Panc1 (cell line): Measurements from ENCODE around the gene HTT. TPM values are rescaled to one million over a fixed set of nuclear protein-coding genes. Genes with fewer than 3 reads are reported as not detected.

ENCODE experiments used
- ATAC-seq: fragments of 200-7000 bp; cut with Tn5 transposase; 2 replicates; pipeline ENCODE4 v1.9.1; 2020; ENCODE audit warnings: mild to moderate bottlenecking, moderate library complexity
- BruUV-seq: library from RNA; stranded (reverse); fragments of 400-500 nt; replicated peaks from 2 replicates; lab custom pipeline; 2021; lab: Mats Ljungman, UMichigan
- CTCF ChIA-PET: fragments of 300-600 bp; sonication (Branson Sonifier 250); formaldehyde crosslinking; loops from one replicate; lab custom pipeline; 2022; ENCODE audit warnings: antibody characterized with exemption; lab: Charles Lee
- POLR2A ChIA-PET: fragments of 300-600 bp; sonication (Branson Sonifier 250); formaldehyde crosslinking; loops from one replicate; lab custom pipeline; 2022; ENCODE audit warnings: antibody characterized with exemption; lab: Charles Lee
- DNase-seq: peaks from one replicate; pipeline ENCODE4 v3.0.0-alpha.2; 2010; ENCODE audit warnings: low read depth, low spot score
- H3K27ac ChIP-seq: 2 replicates; pipeline ENCODE4 v1.5.1; 2011; ENCODE audit warnings: mild to moderate bottlenecking, low read length, inconsistent platforms
- H3K27me3 ChIP-seq: fragments of 200-500 bp; sonication (Bioruptor generic); 2 replicates; pipeline ENCODE4 v1.6.0; 2014; ENCODE audit warnings: low read length, inconsistent platforms; ENCODE audit not compliant: control insufficient read depth, insufficient read depth
- H3K36me3 ChIP-seq: fragments of 200-500 bp; sonication (Bioruptor generic); 2 replicates; pipeline ENCODE4 v1.5.1; 2014; ENCODE audit warnings: inconsistent platforms, mild to moderate bottlenecking, low read length, moderate library complexity; ENCODE audit not compliant: control insufficient read depth, insufficient read depth
- H3K4me1 ChIP-seq: 2 replicates; pipeline ENCODE4 v1.5.1; 2011; ENCODE audit warnings: inconsistent platforms, mild to moderate bottlenecking, low read length, moderate library complexity; ENCODE audit not compliant: control insufficient read depth, insufficient read depth
- H3K4me3 ChIP-seq, 2 experiments: 2 replicates each; pipeline ENCODE4 v1.5.1; 2011 to 2012; ENCODE audit warnings: low read depth in 2 of 2, low read length in 2 of 2, mild to moderate bottlenecking in 2 of 2, inconsistent platforms in 1 of 2, moderate library complexity in 1 of 2
- H3K9me3 ChIP-seq: fragments of 200-500 bp; sonication (Bioruptor generic); 2 replicates; pipeline ENCODE4 v1.5.1; 2014; ENCODE audit warnings: low read depth, mild to moderate bottlenecking, inconsistent platforms, low read length, moderate library complexity; ENCODE audit not compliant: control insufficient read depth, insufficient read depth
- CTCF ChIP-seq: fragments of 450-650 bp; IDR thresholded peaks from 2 replicates; pipeline ENCODE4 v1.5.1; 2017; ENCODE audit warnings: mild to moderate bottlenecking
- POLR2AphosphoS5 ChIP-seq: IDR thresholded peaks from 2 replicates; pipeline ENCODE4 v1.6.1; 2012; ENCODE audit warnings: mild to moderate bottlenecking, low read depth, low read length, moderate library complexity
- REST ChIP-seq, 2 experiments: IDR thresholded peaks; 2 replicates each; pipeline ENCODE4 v1.6.1; 2011 to 2012; ENCODE audit warnings: low read depth in 2 of 2, control low read depth in 1 of 2, low read length in 1 of 2, mild to moderate bottlenecking in 1 of 2, moderate library complexity in 1 of 2; ENCODE audit not compliant: insufficient read depth in 1 of 2
- SIN3A ChIP-seq: IDR thresholded peaks from 2 replicates; pipeline ENCODE4 v1.6.1; 2012; ENCODE audit warnings: low read depth, mild to moderate bottlenecking, low read length, moderate library complexity, borderline replicate concordance; ENCODE audit not compliant: insufficient read depth
- TCF7L2 ChIP-seq: IDR thresholded peaks from 2 replicates; pipeline ENCODE4 v1.6.1; 2011; ENCODE audit warnings: mild to moderate bottlenecking, low read depth, low read length, inconsistent platforms
- in situ Hi-C: cut with HindIII; loops from 2 replicates; pipeline ENCODE4 v1.10.0; 2016; ENCODE audit warnings: low sequenced_read_pairs, low pct_unique_long_range_greater_than_20kb
- intact Hi-C: fragments of 100-400 bp; cut with micrococcal nuclease; formaldehyde crosslinking; loops from one replicate; pipeline ENCODE4 v1.10.0; 2022; ENCODE audit not compliant: unreplicated experiment
- total RNA-seq: library from RNA; stranded (reverse); gene quantifications from one replicate; pipeline ENCODE4 v1.2.1, GENCODE V29; 2021; ENCODE audit not compliant: unreplicated experiment

HTT gene
- total RNA-seq, 1 experiment from 2014 or later = 24.7 TPM

DNA sequence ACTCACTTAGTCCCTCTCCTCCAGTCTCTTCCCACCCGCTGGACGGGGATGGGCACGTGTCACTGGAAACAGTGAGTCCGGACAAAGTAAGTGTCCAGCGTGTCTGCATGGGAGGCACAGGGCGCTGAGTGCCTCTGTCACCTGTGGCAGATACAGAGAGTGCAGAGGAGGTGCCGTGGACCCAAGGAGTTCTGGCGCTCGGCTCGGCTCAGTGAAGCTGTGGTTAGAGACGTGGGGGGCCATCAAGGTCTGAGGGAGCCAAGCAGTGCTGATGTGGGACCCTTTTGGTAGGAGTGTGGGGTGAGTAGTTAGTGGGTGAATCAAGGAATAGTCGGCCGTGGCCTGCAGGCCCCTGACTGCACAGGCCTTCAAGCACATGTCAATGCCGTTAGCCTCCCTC lies 134.3 kb downstream of the HTT start:
- intact Hi-C loops = loop anchor here (5.0 kb wide), 1 partner anchor 233 kb away; the partner anchor contains the start of gene HGFAC
- no peak overlapping the region for H3K27ac ChIP-seq
- ChIA-PET CTCF (no interaction called here), POLR2A (no interaction called here)
- H3K9me3 ChIP-seq = no peaks in the 10 kb centered on the region
- in situ Hi-C loops = no loop called here
- no peaks in the 10 kb centered on the region for H3K4me1 ChIP-seq
- TF ChIP-seq TCF7L2 (no peak), POLR2AphosphoS5 (no peak), REST (IDR thresholded peaks at IDR 0.05; ENCODE audit: insufficient read depth in 1 of 2, low read depth in 2 of 2, low read length in 1 of 2) (no peak), CTCF (no peak), SIN3A (no peak)
- no peak overlapping the region for H3K4me3 ChIP-seq
- H3K27me3 ChIP-seq = no peaks in the 10 kb centered on the region
- no TSS peak for BruUV-seq
- ATAC-seq (no peak), DNase-seq (no peak)
- H3K36me3 ChIP-seq = no peaks in the 10 kb centered on the region; the same call in 1 of the 2 replicates

DNA sequence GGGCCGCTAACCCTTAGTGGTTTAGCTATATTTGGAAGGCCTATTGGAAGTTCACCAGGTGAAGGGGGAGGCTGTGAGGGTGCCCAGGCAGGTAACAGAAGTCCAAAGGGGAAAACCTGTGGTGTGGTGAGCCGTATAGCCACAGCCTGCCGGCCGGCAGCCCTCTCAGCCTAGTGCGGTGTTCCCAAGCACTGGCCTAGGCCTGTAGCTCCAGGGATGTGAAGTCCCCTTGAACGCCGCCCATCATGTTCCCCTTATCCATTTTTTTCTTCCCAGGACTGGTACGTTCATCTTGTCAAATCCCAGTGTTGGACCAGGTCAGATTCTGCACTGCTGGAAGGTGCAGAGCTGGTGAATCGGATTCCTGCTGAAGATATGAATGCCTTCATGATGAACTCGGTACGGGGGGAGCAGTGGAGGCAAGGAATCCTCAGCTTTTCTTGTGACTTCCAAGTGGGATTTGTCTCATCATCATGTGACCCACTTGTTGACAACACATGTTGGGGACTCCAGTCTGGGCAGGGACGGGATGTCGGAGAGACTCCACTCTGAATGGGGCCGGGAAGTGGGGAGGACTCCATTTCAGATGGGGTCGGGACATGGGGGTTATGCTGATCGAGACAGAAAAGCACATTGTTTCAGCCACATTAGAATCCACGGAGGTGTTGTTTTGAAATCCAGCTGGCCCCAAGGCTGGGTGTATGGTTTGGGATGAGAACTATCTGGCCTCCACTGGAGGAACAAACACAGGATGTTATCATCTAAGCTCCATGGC lies 135.3 kb downstream of the HTT start:
- intact Hi-C loops = loop anchor here (5.0 kb wide), 1 partner anchor 233 kb away; the partner anchor contains the start of gene HGFAC
- H3K27me3 ChIP-seq = no peaks in the 10 kb centered on the region
- ATAC-seq = no peak
- in situ Hi-C loops = no loop called here
- ChIA-PET POLR2A (no interaction called here), CTCF (no interaction called here)
- no peaks in the 10 kb centered on the region for H3K4me1 ChIP-seq
- H3K27ac ChIP-seq = no peak overlapping the region
- no peaks in the 10 kb centered on the region; the same call in 1 of the 2 replicates for H3K36me3 ChIP-seq
- TF ChIP-seq CTCF (no peak), POLR2AphosphoS5 (no peak), TCF7L2 (no peak), REST (IDR thresholded peaks at IDR 0.05; ENCODE audit: insufficient read depth in 1 of 2, low read depth in 2 of 2, low read length in 1 of 2) (no peak)
- no peak for DNase-seq
- no peaks in the 10 kb centered on the region for H3K9me3 ChIP-seq
- H3K4me3 ChIP-seq = no peak overlapping the region
- no TSS peak for BruUV-seq
